ENCODE data around the gene GPR17.

Gene GPR17

DNA sequence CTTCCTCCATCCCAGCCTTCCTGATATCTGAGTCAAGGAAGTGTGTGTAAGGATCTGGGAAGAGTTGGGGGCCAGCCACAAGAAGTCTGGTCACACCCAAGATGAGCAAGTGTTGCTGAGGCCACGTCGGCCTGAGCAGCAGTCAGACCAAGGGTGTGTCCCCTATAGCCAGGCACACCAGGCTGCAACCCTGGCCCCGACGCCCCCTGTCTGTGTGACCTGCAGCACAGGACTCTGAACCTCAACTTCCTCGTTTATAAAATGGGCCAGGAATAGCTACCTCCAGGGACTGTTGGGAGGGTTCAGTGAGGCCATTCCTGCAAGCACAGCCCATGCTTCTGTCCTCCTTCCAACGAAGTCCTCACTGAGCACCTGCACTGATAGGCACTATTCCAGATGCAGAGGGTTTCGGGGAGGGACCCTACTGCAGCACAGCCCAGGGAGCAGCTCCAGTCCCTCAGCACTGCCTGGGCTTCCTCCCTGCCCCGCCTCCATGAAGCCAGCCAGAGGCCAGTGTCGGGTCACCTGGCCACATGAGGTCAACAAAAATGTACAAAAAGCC lies 16.1 kb downstream of the GPR17 start:
- H3F3A ChIP-seq (ENCODE audit: insufficient read depth) = no peaks in the 10 kb centered on the region
- no peaks in the 10 kb centered on the region for H3K9me3 ChIP-seq (ENCODE audit: insufficient read depth, low read length)

DNA sequence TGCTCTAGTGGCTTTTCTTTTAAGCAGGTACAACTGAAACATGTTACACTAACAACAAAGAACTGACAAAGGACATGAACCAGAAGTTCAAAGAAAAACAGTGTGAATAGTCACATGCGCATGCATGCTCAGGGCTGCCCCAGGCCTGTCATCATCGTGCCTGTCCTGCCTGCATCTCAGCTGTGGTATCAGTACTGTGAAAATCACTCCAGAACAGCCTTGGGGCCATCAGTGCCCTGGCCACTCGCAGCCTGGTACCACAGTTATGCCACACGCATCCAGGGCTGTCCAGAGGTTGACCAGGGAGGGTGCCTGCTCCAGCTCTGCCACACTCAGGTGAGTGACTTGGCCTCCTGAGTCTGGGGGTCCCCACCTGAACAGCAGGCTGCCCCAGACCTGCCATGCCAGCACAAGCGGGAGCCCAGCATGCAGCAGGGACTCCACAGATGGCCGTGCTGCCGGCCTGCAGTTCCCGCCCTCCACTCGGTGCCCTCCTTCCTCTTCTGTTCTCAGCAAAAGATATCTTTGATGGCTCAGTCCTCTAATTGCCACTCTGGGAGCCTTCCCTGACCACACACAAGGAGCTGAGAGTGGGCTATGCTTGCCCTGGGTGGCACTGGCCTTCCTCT lies 17.1 kb downstream of the GPR17 start:
- no peak overlapping the region for H3K4me3 ChIP-seq (ENCODE audit: insufficient read depth, low read length, poor library complexity, severe bottlenecking)
- H3K36me3 ChIP-seq (ENCODE audit: low read length) = no peaks in the 10 kb centered on the region
- H3K27me3 ChIP-seq (ENCODE audit: low read length) = no peaks in the 10 kb centered on the region
- no peaks in the 10 kb centered on the region for H3K9me2 ChIP-seq (replicated peaks; ENCODE audit: insufficient read depth, low read length)
- no peak overlapping the region for H3K4me2 ChIP-seq (ENCODE audit: low read depth, low read length, poor library complexity, severe bottlenecking)
- H3K79me2 ChIP-seq (ENCODE audit: insufficient read depth, low read length) = no peaks in the 10 kb centered on the region
- H3K27ac ChIP-seq (ENCODE audit: low read depth, low read length) = no peak overlapping the region
- no peaks in the 10 kb centered on the region for H3F3A ChIP-seq (ENCODE audit: insufficient read depth)
- H3K9ac ChIP-seq (ENCODE audit: low read length) = no peak overlapping the region
- no peak for TF ChIP-seq EZH2phosphoT487 (conservative IDR thresholded peaks at IDR 0.05; ENCODE audit: low read length)
- TF ChIP-seq, protein P1, sequence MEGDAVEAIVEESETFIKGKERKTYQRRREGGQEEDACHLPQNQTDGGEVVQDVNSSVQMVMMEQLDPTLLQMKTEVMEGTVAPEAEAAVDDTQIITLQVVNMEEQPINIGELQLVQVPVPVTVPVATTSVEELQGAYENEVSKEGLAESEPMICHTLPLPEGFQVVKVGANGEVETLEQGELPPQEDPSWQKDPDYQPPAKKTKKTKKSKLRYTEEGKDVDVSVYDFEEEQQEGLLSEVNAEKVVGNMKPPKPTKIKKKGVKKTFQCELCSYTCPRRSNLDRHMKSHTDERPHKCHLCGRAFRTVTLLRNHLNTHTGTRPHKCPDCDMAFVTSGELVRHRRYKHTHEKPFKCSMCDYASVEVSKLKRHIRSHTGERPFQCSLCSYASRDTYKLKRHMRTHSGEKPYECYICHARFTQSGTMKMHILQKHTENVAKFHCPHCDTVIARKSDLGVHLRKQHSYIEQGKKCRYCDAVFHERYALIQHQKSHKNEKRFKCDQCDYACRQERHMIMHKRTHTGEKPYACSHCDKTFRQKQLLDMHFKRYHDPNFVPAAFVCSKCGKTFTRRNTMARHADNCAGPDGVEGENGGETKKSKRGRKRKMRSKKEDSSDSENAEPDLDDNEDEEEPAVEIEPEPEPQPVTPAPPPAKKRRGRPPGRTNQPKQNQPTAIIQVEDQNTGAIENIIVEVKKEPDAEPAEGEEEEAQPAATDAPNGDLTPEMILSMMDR (IDR thresholded peaks at IDR 0.05; ENCODE audit: insufficient read depth, low read length, poor library complexity, severe bottlenecking) = no peak
- H4K20me1 ChIP-seq (ENCODE audit: low read depth, low read length) = no peaks in the 10 kb centered on the region
- H3K9me3 ChIP-seq (ENCODE audit: insufficient read depth, low read length) = no peaks in the 10 kb centered on the region
- H2AFZ ChIP-seq (ENCODE audit: low read depth, low read length, severe bottlenecking) = no peak overlapping the region

More for the DNA sequence above, 16.1 kb downstream of the GPR17 start:
- no peak overlapping the region for H3K4me3 ChIP-seq (ENCODE audit: insufficient read depth, low read length, poor library complexity, severe bottlenecking)
- no peak overlapping the region for H3K9ac ChIP-seq (ENCODE audit: low read length)
- H4K20me1 ChIP-seq (ENCODE audit: low read depth, low read length) = no peaks in the 10 kb centered on the region
- H3K4me2 ChIP-seq (ENCODE audit: low read depth, low read length, poor library complexity, severe bottlenecking) = no peak overlapping the region
- H3K27ac ChIP-seq (ENCODE audit: low read depth, low read length) = no peak overlapping the region
- H3K36me3 ChIP-seq (ENCODE audit: low read length) = no peaks in the 10 kb centered on the region
- no peaks in the 10 kb centered on the region for H3K79me2 ChIP-seq (ENCODE audit: insufficient read depth, low read length)
- no peaks in the 10 kb centered on the region for H3K9me2 ChIP-seq (replicated peaks; ENCODE audit: insufficient read depth, low read length)
- no peaks in the 10 kb centered on the region for H3K27me3 ChIP-seq (ENCODE audit: low read length)
- no peak overlapping the region for H2AFZ ChIP-seq (ENCODE audit: low read depth, low read length, severe bottlenecking)
- TF ChIP-seq, protein P1 (IDR thresholded peaks at IDR 0.05; ENCODE audit: insufficient read depth, low read length, poor library complexity, severe bottlenecking) = no peak
- TF ChIP-seq EZH2phosphoT487 (conservative IDR thresholded peaks at IDR 0.05; ENCODE audit: low read length) = no peak

DNA sequence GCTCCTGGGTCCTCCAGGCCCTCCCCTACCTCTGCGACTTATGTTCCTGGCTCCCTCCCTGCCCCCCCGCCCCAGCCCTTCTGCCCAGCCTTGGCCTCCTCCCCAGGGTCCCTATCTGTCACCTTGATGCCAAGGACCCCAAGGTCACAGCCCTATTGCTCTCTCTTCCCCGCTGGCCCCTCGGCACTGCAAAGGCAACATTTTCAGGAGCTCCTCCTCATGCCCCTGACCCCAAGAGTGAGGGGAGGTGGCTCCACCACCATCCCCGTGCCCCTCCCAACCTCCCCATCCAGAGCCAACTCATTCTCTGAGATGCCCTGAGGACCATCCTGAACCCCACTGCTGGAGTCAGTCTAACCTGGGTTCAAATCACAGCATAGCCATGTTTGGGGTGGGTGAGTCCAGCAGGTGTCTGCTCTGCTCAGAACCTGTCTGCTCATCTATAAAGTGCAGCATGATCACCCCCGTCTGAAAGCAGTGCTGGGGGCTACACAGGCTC lies 17.7 kb downstream of the GPR17 start:
- no peak overlapping the region for H3K9ac ChIP-seq (ENCODE audit: low read length)
- no peaks in the 10 kb centered on the region for H3K36me3 ChIP-seq (ENCODE audit: low read length)
- TF ChIP-seq, protein P1 (IDR thresholded peaks at IDR 0.05; ENCODE audit: insufficient read depth, low read length, poor library complexity, severe bottlenecking) = no peak
- no peak for TF ChIP-seq EZH2phosphoT487 (conservative IDR thresholded peaks at IDR 0.05; ENCODE audit: low read length)
- H3K9me3 ChIP-seq (ENCODE audit: insufficient read depth, low read length) = no peaks in the 10 kb centered on the region
- H3K27me3 ChIP-seq (ENCODE audit: low read length) = no peaks in the 10 kb centered on the region
- no peaks in the 10 kb centered on the region for H3F3A ChIP-seq (ENCODE audit: insufficient read depth)
- H2AFZ ChIP-seq (ENCODE audit: low read depth, low read length, severe bottlenecking) = no peak overlapping the region
- no peak overlapping the region for H3K4me3 ChIP-seq (ENCODE audit: insufficient read depth, low read length, poor library complexity, severe bottlenecking)
- H3K79me2 ChIP-seq (ENCODE audit: insufficient read depth, low read length) = no peaks in the 10 kb centered on the region
- H4K20me1 ChIP-seq (ENCODE audit: low read depth, low read length) = no peaks in the 10 kb centered on the region
- H3K4me2 ChIP-seq (ENCODE audit: low read depth, low read length, poor library complexity, severe bottlenecking) = no peak overlapping the region
- no peak overlapping the region for H3K27ac ChIP-seq (ENCODE audit: low read depth, low read length)
- no peaks in the 10 kb centered on the region for H3K9me2 ChIP-seq (replicated peaks; ENCODE audit: insufficient read depth, low read length)

Measured in SU-DHL-6 (cell line).